ENCODE measurements around the gene PGAM2. TPM values are rescaled to one million over a fixed set of nuclear protein-coding genes. Genes with fewer than 3 reads are reported as not detected.

PGAM2 gene
- total RNA-seq, 1 donor from 2014 or later = 0.62 TPM

DNA sequence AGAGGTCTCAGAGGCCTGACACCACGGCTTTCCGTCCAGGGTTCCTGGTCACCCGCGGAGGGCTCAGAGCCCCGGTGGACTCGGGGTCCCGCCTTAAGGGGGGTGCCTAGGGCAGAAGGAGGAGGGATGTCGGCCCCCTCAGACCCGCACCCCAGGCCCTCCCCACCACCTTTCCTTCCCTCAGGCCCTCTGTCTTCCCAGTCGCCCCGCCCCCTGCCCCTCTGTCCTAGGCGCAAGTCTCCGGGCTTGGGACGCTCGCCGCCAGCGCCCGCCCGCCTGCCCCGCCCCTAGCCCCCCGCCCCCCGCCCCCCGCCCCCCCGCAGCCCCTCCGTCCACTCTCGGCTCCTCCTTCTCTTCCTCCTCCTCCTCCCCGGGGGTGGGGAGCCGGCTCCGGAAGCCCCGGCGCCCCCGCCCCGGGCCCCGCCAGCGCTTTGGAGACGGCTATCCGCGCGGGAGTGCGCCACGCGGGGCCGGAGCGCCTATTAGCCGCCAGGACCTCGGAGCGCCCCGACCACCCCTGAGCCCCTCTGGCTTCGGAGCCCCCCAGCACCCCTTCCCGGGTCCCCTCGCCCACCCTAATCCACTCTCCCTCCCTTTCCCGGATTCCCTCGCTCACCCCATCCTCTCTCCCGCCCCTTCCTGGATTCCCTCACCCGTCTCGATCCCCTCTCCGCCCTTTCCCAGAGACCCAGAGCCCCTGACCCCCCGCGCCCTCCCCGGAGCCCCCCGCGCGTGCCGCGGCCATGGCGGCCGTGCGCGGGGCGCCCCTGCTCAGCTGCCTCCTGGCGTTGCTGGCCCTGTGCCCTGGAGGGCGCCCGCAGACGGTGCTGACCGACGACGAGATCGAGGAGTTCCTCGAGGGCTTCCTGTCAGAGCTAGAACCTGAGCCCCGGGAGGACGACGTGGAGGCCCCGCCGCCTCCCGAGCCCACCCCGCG, 38.8 kb upstream of the PGAM2 start, which contains the start of gene AEBP1:
TSS of gene AEBP1 (plus strand) at position 423 of the 937 bp plus-strand sequence. CDS start at position 744, 321 bp downstream.
- DNase-seq (ENCODE audit: low spot score) = no peak

DNA sequence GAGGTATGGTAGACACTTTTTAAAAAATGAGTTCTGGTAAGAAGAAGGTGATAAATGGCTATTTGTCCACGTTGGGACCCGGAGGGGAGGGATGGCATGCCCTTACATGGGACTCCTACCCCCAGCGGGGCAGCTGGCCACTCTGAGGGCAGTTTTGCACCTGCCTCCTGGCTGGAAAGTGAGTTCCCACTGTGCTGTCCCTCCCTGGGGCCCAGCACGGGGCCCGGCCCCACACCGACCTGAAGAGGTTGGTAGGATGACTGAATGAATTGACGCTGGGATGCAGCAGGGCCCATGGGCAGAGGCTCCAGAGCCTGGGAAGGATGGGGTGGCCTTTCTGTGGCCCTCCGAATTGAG, 38.2 kb upstream of the PGAM2 start:
- no peak for DNase-seq (ENCODE audit: low spot score)

DNA sequence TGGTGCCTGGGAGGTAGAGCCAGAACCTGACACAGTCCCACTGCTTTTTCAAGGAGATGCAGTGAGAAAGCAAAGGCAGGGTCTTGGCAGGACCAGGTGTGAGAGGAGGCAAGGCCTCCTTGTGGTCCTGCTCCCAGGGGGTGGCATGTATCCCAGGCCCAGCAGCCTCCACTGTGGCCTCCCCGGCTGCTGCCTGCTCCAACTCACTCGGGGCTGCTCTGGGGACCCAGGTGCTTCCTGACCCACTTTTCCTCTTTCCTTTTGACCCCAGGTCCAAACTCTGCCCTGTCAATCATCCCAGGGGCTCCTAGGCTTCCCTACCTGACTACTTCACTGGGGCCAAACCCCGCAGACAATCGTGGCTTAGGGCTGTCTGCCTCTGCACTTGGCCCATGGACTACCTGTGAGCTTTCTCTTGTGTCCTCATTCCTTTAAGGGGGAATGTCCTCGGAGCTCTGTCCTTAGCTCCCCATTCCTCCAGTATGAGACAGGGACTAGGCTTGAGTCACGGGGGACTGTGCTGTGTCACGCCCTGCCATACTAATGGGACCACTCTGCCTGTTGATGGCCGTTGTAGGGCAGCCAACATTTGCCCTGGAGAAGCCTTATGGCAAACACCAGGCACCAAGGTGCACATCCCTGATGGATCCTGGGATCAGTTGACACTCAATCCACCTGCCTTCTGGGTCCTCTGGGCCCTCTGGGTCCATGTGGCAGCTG, 37.6 kb upstream of the PGAM2 start:
- no peak for DNase-seq (ENCODE audit: low spot score)

DNA sequence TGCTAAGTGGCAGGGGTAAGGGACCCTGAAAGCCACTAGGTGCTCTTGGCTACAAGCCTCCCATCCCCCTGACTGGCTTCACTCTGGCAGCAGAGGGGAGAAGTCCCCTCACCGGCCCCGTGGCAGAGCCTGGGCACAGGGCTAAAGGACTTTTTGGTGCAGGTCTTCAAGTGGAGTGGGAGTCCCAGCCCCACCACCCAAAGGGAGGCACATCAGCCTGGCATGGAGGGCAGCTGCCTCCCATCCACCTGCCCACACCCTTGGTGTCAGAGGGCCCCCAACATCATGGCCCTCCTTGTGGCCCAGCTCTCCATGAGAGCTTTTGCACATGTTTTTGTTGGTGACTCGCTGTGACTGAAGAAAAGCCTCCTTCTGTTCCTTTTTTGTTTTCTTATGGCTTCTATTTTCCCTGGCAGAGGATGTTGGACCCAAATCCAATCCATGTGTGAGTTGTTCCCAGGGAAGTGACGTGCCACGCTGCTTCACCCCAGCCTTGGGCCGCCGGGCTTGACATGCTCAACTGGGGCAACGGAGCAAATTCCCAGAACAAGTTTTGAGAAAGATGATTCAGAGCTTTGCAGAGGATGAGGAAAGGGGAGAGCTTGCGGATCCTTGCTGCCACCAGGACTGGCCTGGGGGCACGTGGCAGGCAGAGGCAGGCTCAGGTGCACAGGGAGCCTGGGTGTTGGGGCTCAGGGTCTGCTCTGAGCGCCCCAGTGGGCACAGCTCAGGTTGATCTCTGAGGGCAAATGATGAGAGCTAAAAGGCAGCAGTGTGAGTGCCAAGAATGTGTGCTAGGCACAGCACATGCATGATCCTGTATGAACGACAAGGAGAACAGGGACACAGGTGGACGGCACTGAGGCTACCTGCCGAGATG, 36.8 kb upstream of the PGAM2 start:
- no peak for DNase-seq (ENCODE audit: low spot score)

DNA sequence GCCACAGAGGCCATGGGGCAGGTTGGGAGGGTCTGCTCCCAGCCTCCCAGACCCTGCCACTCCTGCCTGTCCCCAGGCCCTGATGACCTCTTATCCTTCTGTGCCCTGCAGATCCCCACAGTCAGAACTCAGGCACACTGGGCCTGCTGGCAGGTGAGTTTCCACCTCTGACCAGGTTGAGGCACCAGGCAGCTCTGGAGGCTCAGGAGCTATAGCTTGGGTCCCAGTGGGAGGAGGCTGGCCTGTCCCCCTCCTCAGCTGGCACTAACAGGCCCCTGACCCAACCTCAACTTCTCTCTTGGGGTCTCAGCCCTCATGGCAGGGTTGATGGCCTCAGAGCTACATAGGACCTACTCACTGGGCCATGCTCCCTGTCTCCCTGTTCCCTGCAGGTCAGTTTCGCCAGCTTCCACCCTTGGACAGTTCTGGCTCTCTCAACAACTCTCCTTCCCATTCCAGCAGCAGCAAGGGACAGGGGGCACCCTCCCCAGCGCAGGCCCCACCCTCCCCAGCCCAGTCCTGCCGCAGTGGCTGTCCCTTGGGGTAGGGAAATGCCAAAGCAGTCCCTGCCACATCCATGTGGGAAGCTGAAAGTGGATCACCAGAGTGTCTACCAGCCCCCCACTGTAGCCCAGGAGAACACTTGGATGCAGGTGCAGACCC, 36.1 kb upstream of the PGAM2 start:
- DNase-seq (ENCODE audit: low spot score) = no peak

DNA sequence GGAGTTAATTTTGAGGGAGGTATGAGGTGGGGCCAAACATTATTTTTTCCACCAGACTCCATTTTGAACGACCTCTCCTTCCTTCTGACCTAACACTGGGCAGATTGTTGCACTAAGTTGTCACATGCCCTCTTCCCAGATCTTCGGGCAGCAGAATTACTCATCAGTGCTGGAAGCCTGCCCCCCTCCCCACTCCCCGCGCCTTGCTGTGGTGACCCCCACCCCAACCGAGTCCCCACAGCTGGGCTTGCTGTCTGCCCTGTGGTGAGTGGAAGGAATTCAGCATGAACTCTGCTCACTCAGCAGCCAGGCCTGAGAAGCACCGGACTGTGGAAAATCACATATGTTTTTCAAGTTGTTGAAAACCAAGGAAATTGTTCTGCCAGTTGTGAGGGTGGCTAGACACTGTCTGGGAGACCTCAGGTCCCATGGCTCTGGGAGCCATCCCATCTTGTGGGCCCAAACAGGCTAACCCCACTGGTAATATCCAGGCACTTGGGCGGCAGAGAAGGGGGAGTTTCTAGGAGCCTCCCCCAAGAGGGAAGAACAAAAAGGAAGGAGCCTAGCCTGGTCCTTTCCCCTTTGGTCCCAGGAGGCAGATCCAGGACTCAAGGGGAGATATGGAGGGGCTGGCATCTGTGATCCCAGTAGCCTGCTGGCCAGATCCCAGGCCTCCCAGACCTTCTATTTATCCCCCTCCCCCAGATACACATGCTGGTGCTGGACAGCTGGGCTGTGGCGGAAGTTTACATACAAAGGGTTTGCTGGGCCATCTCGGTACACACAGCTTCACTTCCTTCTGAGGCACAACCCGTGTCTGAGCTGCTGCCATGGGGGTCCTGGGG, 35.3 kb upstream of the PGAM2 start:
- no peak for DNase-seq (ENCODE audit: low spot score)

DNA sequence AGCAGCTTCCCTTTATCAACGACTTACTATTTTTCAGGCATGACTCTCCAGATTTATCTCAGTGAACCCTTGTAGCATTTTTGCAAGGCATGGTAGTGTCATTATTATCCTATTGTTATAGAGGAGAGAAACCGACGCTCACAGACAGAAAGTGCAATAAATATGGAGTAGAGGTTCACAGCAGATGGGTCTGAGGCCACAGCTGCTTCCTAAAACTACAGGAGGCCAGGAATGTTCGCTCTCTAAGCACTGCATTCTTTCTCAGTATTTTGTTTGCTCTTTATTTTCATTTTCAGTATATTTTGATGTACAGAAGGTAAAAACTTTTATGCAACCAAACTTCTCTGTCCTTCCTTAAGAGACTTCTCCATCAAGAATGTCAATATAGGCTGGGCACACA, 34.3 kb upstream of the PGAM2 start:
- no peak for DNase-seq (ENCODE audit: low spot score)

DNA sequence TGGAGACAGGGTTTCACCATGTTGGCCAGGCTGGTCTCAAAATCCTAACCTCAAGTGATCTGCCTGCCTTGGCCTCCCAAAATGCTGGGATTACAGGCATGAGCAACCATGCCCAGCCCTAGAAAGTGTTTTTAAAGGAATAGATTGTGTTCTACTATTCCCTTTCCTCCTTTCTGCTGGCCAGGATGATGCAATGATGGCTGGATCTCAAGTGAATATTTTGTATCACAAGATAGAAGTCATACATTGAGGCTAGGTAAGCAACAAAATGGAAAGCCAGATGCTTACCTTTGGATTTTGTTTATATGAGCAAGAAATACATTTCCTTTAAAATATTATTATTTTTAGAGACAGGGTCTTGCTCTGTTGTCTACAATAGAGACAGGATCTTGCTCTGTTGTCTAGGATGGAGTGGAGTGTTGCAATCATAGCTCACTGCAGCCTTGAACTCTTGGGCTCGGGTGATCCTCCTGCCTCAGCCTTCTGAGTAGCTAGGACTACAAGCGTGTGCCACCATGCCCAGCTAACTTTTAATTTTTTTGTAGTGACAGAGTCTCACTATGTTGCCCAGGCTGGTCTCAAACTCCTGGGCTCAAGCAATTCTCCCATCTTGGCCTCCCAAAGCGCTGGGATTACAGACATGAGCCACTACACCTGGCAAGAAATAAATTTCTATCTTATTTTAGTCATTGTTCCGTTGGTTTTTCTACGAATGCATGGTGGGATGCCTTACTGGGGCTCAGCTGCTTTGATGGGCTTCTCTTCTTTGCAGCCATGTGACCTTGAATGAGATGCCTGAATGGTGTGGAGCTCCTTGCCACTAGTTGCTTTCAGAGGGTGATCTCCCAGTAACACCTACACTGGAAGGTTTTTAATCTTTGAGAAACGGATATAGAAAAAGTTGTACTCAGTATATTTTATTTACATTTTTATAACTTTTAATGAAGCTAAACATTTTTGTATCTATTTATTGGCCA, 33.0 kb upstream of the PGAM2 start:
- DNase-seq (ENCODE audit: low spot score) = no peak

DNA sequence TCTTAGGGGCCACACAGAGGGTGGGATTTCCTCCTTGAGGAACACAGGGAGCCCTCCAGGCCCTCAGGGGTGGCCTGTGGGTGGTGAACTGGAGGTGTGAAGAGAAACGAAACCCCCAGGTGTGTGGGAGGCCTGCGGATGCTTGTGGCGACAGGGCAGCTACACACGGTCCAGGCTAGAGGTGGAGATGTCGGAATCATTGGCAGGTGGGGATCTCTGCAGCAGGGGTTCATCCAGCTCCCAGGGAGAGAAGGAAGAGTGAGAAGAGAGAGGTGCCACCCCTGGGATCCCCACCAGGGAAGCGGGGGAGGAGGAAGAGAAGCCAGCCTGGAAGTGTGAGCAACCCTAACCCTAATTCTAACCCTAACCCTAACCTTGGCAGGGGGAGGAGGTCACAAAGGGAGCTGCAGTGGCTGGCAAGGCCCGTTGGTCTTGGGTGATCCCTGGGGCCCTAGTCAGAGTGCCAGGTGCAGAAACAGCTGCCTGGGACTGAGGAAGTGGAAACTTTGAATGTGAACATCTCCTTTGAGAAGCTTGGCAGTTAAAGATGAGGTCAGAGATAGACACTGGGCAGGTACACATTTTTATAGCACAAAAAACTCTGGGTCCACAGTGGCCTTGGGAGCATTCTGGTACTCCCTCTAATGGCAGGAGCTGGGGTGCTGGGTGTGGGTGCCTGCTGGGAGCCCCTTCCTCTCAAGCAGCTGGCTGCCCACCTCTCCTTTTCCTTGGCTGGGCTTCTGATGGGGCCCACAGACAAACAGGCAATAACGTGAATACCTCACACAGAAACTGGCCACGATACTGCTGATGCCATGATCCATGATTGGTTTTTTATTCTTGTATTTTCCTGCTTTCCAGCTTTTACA, 31.9 kb upstream of the PGAM2 start:
- DNase-seq (ENCODE audit: low spot score) = no peak

DNA sequence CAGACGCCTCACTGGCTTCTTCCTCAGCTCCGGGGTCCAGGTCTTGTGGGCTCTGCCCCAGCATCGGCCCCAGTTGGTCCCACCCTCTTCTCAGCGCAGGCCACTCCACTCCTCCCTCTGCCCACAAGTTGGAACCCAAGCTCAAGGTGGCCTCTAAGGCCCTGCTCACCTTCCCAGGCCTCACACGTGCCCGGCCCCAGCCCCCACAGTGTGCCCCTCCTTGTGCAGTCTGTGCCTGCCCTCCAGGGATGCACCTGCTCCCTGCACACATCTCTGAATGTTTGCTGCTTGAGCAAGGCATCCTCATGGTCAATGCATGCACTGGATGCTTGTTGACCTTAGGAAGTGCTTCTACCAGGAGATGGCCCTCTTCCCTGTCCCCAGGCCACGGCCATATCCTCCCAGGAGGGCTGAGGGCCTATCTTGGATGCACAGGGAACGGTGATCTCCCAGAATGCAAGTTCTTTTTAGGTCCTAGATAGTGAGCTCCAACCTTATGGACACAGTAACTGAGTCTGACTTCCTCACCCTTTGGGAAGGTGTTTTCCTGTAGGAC, 31.0 kb upstream of the PGAM2 start:
- no peak for DNase-seq (ENCODE audit: low spot score)

DNA sequence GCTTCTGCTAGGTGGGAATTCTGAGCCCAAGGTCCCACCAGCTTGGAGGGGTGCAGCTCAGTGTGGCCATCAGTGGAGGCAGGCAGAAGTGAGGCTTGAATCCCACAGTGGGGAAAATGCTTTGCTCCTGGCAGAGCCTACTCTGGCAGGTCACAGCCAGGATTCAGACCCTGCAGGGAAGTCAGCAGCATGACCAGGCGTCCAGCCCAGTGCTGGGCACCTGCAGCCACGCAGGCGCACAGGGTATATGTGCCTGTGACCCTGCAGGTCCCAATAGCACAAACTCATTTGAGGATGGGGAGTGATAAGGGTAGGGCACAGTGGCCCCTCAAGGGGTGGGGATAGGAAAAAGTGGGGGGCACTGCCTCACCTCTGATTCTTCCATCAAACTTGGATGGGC, 30.4 kb upstream of the PGAM2 start:
- DNase-seq (ENCODE audit: low spot score) = no peak

DNA sequence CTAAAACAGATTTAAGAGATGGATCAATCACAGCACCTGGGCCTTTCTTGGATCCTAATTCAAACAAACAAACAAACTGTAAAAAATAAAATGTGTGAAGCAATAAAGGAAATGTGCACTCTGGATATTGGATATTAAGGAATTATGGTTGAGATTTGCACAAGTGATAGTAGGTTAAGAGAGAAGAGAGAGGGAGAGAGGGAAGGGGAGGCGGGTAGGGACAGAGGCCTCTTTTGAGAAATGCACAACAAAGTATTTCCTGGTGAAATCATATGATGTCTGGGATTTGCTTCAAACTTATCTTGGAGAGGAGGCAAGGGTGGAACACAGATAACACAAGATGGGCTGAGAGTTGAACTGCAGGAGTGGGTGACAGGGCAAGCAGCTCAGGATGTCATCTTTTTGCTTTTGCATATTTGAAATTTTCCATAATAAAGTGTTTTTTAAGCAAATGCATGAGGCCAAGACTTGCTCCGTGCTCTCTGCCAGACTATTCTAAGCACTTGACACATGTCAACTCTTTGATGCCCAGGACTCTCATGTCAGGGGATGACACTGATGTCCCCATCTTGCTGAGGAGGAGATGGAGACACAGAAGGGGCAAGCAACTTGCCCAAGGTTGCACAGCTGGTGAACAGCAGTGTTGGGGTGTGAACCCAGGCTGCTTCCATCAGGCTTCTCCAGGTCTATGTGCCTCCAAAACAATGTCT, 29.7 kb upstream of the PGAM2 start:
- no peak for DNase-seq (ENCODE audit: low spot score)

DNA sequence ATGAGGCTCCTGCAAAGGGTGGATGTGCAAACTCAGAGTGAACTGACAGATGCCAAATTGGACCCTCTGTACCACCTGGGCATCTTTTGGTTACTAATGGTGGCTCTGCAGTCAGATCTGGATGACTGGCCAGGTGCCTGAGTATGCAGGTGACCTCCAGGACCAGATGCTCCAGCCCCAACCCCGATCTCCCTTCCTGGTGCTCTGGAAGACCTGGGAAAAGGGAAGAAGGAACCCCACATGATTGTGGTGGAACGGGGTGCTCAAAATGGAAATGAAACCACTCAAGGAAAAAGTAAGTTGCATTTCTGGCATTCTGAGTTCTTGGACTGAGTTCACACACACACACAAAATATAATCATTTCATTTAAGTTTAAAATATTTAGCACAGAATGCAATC, 29.0 kb upstream of the PGAM2 start:
- no peak for DNase-seq (ENCODE audit: low spot score)

DNA sequence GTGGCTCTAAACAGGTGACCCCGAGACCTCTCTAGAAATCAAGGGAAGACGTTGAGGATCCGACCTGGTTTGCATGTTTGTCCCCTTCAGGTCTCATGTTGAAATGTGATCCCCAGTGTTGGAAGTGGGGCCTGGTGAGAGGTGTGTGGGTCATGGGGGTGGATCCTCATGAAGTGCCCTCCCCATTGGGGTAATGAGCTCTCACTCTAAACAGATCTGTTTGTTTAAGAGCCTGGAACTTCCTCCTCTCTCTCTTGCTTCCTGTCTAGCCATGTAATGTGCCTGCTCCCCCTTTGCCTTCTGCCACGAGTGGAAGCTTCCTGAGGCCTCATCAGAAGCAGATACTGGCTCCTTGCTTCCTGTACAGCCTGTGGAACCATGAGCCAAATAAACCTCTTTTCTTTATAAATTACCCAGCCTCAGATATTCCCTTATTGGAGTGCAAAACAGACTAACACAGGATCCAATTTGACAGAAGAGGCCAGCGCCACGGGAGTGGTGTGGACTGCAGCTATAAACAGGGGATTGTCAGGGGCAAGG, 27.8 kb upstream of the PGAM2 start:
- no peak for DNase-seq (ENCODE audit: low spot score)

DNA sequence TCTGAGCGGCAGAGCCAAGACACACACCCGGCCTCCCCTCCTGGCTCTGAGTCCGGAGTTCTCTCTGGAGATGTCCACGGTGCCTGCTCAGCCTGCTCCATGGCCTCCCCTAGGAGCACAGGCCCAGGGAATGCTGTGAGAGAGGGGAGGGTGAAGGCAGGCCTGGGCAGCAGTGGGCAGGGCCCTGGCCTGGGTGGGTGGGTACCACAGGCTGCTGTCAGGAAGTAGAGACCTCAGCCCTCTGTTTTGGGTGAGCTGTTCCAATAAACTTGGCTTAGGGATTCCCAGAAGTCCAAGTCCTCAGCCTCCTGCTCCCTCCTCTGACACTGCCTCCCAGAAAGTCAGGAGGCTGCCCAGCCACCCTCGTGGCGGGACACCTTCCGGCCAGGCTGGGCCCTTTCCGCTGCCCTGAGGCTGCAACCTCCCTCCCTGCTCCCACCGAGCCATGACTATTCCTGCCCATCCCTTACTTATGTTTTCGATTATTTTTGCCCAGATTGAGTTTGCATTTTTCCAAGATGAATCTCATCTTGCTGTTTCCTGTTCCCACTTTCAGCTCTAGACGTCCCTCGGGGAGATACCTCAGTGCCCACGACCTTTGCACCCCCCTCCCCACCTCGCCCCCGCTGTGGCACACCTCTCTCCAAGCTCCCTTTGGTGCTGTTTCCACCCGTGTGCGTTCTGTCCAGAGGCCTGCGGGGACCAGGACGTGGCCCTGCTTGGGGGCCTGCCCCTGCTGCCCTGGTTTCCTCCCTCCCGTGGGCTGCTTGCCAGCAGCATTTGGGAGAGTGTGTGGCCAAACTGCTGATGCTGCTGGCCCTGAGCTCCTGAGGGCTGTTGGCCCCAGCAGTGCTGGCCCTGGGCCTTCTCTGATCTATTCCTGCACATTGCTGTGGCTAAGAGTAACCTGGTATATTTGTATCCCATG, 22.8 kb upstream of the PGAM2 start:
- DNase-seq (ENCODE audit: low spot score) = no peak

DNA sequence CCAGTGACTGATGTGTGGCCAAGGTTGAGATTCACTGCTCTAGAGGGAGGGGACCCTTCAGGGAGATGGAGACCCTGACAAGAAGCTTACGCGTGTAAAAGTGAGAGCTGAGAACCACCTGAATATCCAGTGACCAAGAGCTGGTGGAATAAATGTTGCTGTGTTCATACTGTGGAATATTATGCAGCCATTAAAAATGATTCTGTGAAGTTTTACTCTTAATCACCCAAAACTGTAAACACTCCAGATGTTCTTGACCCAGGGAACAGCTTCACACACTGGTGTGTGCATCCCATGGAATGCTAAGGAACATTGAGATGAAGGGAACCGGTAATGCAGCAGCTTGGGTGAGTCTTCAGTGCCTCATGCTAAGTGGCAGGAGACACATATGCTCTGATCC, 21.3 kb upstream of the PGAM2 start:
- DNase-seq (ENCODE audit: low spot score) = no peak

Measured in ureter (tissue), 1 donor.